ENCODE results near the gene TKT.

The TKT gene

GRCh38 chr3:53221345-53221744 is 34.5 kb downstream of the TKT start:
- H3K4me1 ChIP-seq (ENCODE audit: control insufficient read depth in 1 of 2, insufficient read depth in 2 of 2, low read length in 2 of 2) = no peaks in the 10 kb centered on the region
- no peak overlapping the region for H3K4me3 ChIP-seq (ENCODE audit: low read depth, low read length)
- H3K27ac ChIP-seq (ENCODE audit: low read depth, low read length) = no peak overlapping the region
- H3K79me2 ChIP-seq (ENCODE audit: control insufficient read depth, insufficient read depth, low read length, poor library complexity) = no peaks in the 10 kb centered on the region
- peaks cover 1% of the 10 kb centered on the region for H3K9me3 ChIP-seq (ENCODE audit: insufficient read depth, low read depth, low read length)
- no peak for DNase-seq
- WGBS (ENCODE audit: extremely low coverage, insufficient coverage, insufficient read length) = no CpG with 5 or more reads among the region's 4 CpGs
- no peak overlapping the region for H3K23ac ChIP-seq (ENCODE audit: low read length)
- H2BK12ac ChIP-seq (ENCODE audit: low read length) = no peak overlapping the region
- no peak overlapping the region for H4K91ac ChIP-seq (ENCODE audit: low read depth, low read length)
- H2AK5ac ChIP-seq (ENCODE audit: low read length) = no peak overlapping the region
- no peak overlapping the region for H3K18ac ChIP-seq (ENCODE audit: low read length)
- no peak overlapping the region for H2AFZ ChIP-seq (ENCODE audit: insufficient read depth, low read length, poor library complexity)
- no peaks in the 10 kb centered on the region for H3K79me1 ChIP-seq (ENCODE audit: low read length)
- no peak overlapping the region for H3K14ac ChIP-seq (ENCODE audit: low read length)
- H2BK120ac ChIP-seq (ENCODE audit: insufficient read depth, low read length, poor library complexity) = no peak overlapping the region
- H3K4ac ChIP-seq (ENCODE audit: low read depth, low read length) = no peak overlapping the region
- no peak overlapping the region for H3K9ac ChIP-seq (ENCODE audit: low read length)
- H3K36me3 ChIP-seq (ENCODE audit: control insufficient read depth in 1 of 2, insufficient read depth in 2 of 2, low read length in 2 of 2) = peaks cover 39% of the 10 kb centered on the region in 2 experiments
- H3K27me3 ChIP-seq (ENCODE audit: insufficient read depth, low read length) = no peaks in the 10 kb centered on the region
- H4K8ac ChIP-seq (ENCODE audit: low read depth, low read length) = no peak overlapping the region
- H3K4me2 ChIP-seq (ENCODE audit: low read length) = no peak overlapping the region
- no peak overlapping the region for H4K12ac ChIP-seq (ENCODE audit: low read depth, low read length)
- H2BK5ac ChIP-seq (ENCODE audit: low read depth, low read length, poor library complexity) = no peak overlapping the region

GRCh38 chr3:53219895-53220483 is 35.8 kb downstream of the TKT start:
- H3K18ac ChIP-seq (ENCODE audit: low read length) = no peak overlapping the region
- H3K4ac ChIP-seq (ENCODE audit: low read depth, low read length) = no peak overlapping the region
- H3K4me3 ChIP-seq (ENCODE audit: low read depth, low read length) = no peak overlapping the region
- DNase-seq = peak; percentile 81 to 93
- no peak overlapping the region for H2AFZ ChIP-seq (ENCODE audit: insufficient read depth, low read length, poor library complexity)
- H3K4me2 ChIP-seq (ENCODE audit: low read length) = no peak overlapping the region
- H4K8ac ChIP-seq (ENCODE audit: low read depth, low read length) = no peak overlapping the region
- no peak overlapping the region for H2AK5ac ChIP-seq (ENCODE audit: low read length)
- H3K4me1 ChIP-seq (ENCODE audit: control insufficient read depth in 1 of 2, insufficient read depth in 2 of 2, low read length in 2 of 2) = no peaks in the 10 kb centered on the region
- no peak overlapping the region for H3K14ac ChIP-seq (ENCODE audit: low read length)
- peaks cover 1% of the 10 kb centered on the region for H3K9me3 ChIP-seq (ENCODE audit: insufficient read depth, low read depth, low read length)
- H4K91ac ChIP-seq (ENCODE audit: low read depth, low read length) = no peak overlapping the region
- H3K36me3 ChIP-seq (ENCODE audit: control insufficient read depth in 1 of 2, insufficient read depth in 2 of 2, low read length in 2 of 2) = peaks cover 26% of the 10 kb centered on the region in 2 experiments
- no peak overlapping the region for H2BK120ac ChIP-seq (ENCODE audit: insufficient read depth, low read length, poor library complexity)
- no peaks in the 10 kb centered on the region for H3K27me3 ChIP-seq (ENCODE audit: insufficient read depth, low read length)
- no peak overlapping the region for H3K9ac ChIP-seq (ENCODE audit: low read length)
- H3K27ac ChIP-seq (ENCODE audit: low read depth, low read length) = no peak overlapping the region
- WGBS (ENCODE audit: extremely low coverage, insufficient coverage, insufficient read length) = no CpG with 5 or more reads among the region's 10 CpGs
- no peaks in the 10 kb centered on the region for H3K79me1 ChIP-seq (ENCODE audit: low read length)
- H2BK5ac ChIP-seq (ENCODE audit: low read depth, low read length, poor library complexity) = no peak overlapping the region
- no peak overlapping the region for H3K23ac ChIP-seq (ENCODE audit: low read length)
- H4K12ac ChIP-seq (ENCODE audit: low read depth, low read length) = no peak overlapping the region
- no peaks in the 10 kb centered on the region for H3K79me2 ChIP-seq (ENCODE audit: control insufficient read depth, insufficient read depth, low read length, poor library complexity)
- no peak overlapping the region for H2BK12ac ChIP-seq (ENCODE audit: low read length)

GRCh38 chr3:53218131-53218530 is 37.7 kb downstream of the TKT start:
- no peaks in the 10 kb centered on the region for H3K27me3 ChIP-seq (ENCODE audit: insufficient read depth, low read length)
- H3K79me1 ChIP-seq (ENCODE audit: low read length) = no peaks in the 10 kb centered on the region
- H4K12ac ChIP-seq (ENCODE audit: low read depth, low read length) = no peak overlapping the region
- no peak overlapping the region for H3K14ac ChIP-seq (ENCODE audit: low read length)
- H3K9ac ChIP-seq (ENCODE audit: low read length) = no peak overlapping the region
- no peak overlapping the region for H2AFZ ChIP-seq (ENCODE audit: insufficient read depth, low read length, poor library complexity)
- no peak overlapping the region for H4K91ac ChIP-seq (ENCODE audit: low read depth, low read length)
- H3K4me1 ChIP-seq (ENCODE audit: control insufficient read depth in 1 of 2, insufficient read depth in 2 of 2, low read length in 2 of 2) = no peaks in the 10 kb centered on the region
- DNase-seq = no peak
- no peak overlapping the region for H3K4ac ChIP-seq (ENCODE audit: low read depth, low read length)
- no peak overlapping the region for H2BK120ac ChIP-seq (ENCODE audit: insufficient read depth, low read length, poor library complexity)
- no peak overlapping the region for H2BK5ac ChIP-seq (ENCODE audit: low read depth, low read length, poor library complexity)
- H3K9me3 ChIP-seq (ENCODE audit: insufficient read depth, low read depth, low read length) = peaks cover 1% of the 10 kb centered on the region
- H3K18ac ChIP-seq (ENCODE audit: low read length) = no peak overlapping the region
- H3K23ac ChIP-seq (ENCODE audit: low read length) = no peak overlapping the region
- no peak overlapping the region for H2BK12ac ChIP-seq (ENCODE audit: low read length)
- no peak overlapping the region for H3K4me2 ChIP-seq (ENCODE audit: low read length)
- H4K8ac ChIP-seq (ENCODE audit: low read depth, low read length) = no peak overlapping the region
- H3K27ac ChIP-seq (ENCODE audit: low read depth, low read length) = no peak overlapping the region
- no peak overlapping the region for H2AK5ac ChIP-seq (ENCODE audit: low read length)
- H3K79me2 ChIP-seq (ENCODE audit: control insufficient read depth, insufficient read depth, low read length, poor library complexity) = no peaks in the 10 kb centered on the region
- WGBS (ENCODE audit: extremely low coverage, insufficient coverage, insufficient read length) = no CpG with 5 or more reads among the region's 2 CpGs
- no peak overlapping the region for H3K4me3 ChIP-seq (ENCODE audit: low read depth, low read length)
- peaks cover 8% of the 10 kb centered on the region in 2 experiments for H3K36me3 ChIP-seq (ENCODE audit: control insufficient read depth in 1 of 2, insufficient read depth in 2 of 2, low read length in 2 of 2)

GRCh38 chr3:53217175-53217574 is 38.6 kb downstream of the TKT start:
- no peak overlapping the region for H2AFZ ChIP-seq (ENCODE audit: insufficient read depth, low read length, poor library complexity)
- no CpG with 5 or more reads among the region's 2 CpGs for WGBS (ENCODE audit: extremely low coverage, insufficient coverage, insufficient read length)
- no peak overlapping the region for H2BK5ac ChIP-seq (ENCODE audit: low read depth, low read length, poor library complexity)
- H3K36me3 ChIP-seq (ENCODE audit: control insufficient read depth in 1 of 2, insufficient read depth in 2 of 2, low read length in 2 of 2) = no peaks in the 10 kb centered on the region
- H3K4me3 ChIP-seq (ENCODE audit: low read depth, low read length) = no peak overlapping the region
- H3K14ac ChIP-seq (ENCODE audit: low read length) = no peak overlapping the region
- no peak overlapping the region for H4K91ac ChIP-seq (ENCODE audit: low read depth, low read length)
- H3K9ac ChIP-seq (ENCODE audit: low read length) = no peak overlapping the region
- H3K9me3 ChIP-seq (ENCODE audit: insufficient read depth, low read depth, low read length) = no peaks in the 10 kb centered on the region
- no peak overlapping the region for H3K23ac ChIP-seq (ENCODE audit: low read length)
- no peak overlapping the region for H3K18ac ChIP-seq (ENCODE audit: low read length)
- H4K8ac ChIP-seq (ENCODE audit: low read depth, low read length) = no peak overlapping the region
- H3K4me2 ChIP-seq (ENCODE audit: low read length) = no peak overlapping the region
- no peaks in the 10 kb centered on the region for H3K4me1 ChIP-seq (ENCODE audit: control insufficient read depth in 1 of 2, insufficient read depth in 2 of 2, low read length in 2 of 2)
- H3K4ac ChIP-seq (ENCODE audit: low read depth, low read length) = no peak overlapping the region
- H3K79me1 ChIP-seq (ENCODE audit: low read length) = no peaks in the 10 kb centered on the region
- no peak overlapping the region for H2BK12ac ChIP-seq (ENCODE audit: low read length)
- H2BK120ac ChIP-seq (ENCODE audit: insufficient read depth, low read length, poor library complexity) = no peak overlapping the region
- H4K12ac ChIP-seq (ENCODE audit: low read depth, low read length) = no peak overlapping the region
- no peaks in the 10 kb centered on the region for H3K79me2 ChIP-seq (ENCODE audit: control insufficient read depth, insufficient read depth, low read length, poor library complexity)
- H3K27me3 ChIP-seq (ENCODE audit: insufficient read depth, low read length) = no peaks in the 10 kb centered on the region
- H2AK5ac ChIP-seq (ENCODE audit: low read length) = no peak overlapping the region
- no peak overlapping the region for H3K27ac ChIP-seq (ENCODE audit: low read depth, low read length)
- no peak for DNase-seq

Data from trophoblast cell (in vitro differentiated cells and primary cell).